ENCODE results near the gene AFP. TPM values are rescaled to one million over a fixed set of nuclear protein-coding genes. Genes with fewer than 3 reads are reported as not detected.

The AFP gene
- total RNA-seq, 1 experiment from 2014 or later, result 4.9 TPM

DNA sequence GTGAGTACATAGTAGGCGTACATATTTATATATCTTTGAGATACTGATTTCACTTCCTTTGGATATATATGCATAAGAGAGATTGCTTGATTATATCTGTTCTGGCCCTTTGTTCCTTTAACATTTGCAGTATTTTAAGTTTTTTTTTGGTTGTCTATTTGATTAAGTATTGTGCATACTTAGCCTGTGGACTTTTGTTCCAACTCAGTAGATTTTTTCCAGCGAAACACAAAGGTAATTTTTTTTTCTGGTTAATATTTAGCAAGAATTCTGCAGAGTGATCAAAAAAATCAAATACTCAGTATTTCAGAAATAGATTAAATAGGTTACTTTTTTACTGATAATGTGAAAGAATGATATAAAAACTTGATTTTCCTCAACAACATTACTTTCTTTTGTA lies 45.3 kb downstream of the AFP start, which contains the start of gene AFM:
Gene AFM, plus strand, starts transcription at position 388 of the 400 bp plus-strand sequence. CDS start 31 bp downstream, outside the sequence.
- H3K27ac Mint-ChIP-seq, result no peak within 1 kb of the TSS
- H3K23me2 ChIP-seq (ENCODE audit: insufficient read length, low read depth, low read length, poor library complexity, severe bottlenecking), result no peaks in the 10 kb centered on the region
- no peak within 1 kb of the TSS for H4K8ac ChIP-seq (replicated peaks; ENCODE audit: insufficient read length, low read depth, low read length)
- no peaks in the 10 kb centered on the region for H3K27me3 Mint-ChIP-seq (ENCODE audit: low read depth)
- peaks cover 0 to 4% (median 0%) of the 10 kb centered on the region in 3 experiments; a peak in 1 of 7 replicates for H3K36me3 Mint-ChIP-seq (ENCODE audit: insufficient read depth in 1 of 3, low read depth in 3 of 3)
- H2BK12ac ChIP-seq (ENCODE audit: insufficient read length, low read depth, low read length), result no peak within 1 kb of the TSS
- no peak for DNase-seq
- H3K4me3 Mint-ChIP-seq, result no peak within 1 kb of the TSS
- no peak within 1 kb of the TSS for H4K5ac ChIP-seq (ENCODE audit: insufficient read length, low read depth, low read length)
- no peak within 1 kb of the TSS for H2BK20ac ChIP-seq (ENCODE audit: low read depth, low read length, poor library complexity, severe bottlenecking)
- H3K79me1 ChIP-seq (ENCODE audit: insufficient read depth, low read depth, low read length, poor library complexity, severe bottlenecking), result no peaks in the 10 kb centered on the region
- peaks cover 0 to 6% of the 10 kb centered on the region in 2 experiments; a peak in 2 of 5 replicates for H3K9me3 Mint-ChIP-seq
- TF ChIP-seq, protein P1, sequence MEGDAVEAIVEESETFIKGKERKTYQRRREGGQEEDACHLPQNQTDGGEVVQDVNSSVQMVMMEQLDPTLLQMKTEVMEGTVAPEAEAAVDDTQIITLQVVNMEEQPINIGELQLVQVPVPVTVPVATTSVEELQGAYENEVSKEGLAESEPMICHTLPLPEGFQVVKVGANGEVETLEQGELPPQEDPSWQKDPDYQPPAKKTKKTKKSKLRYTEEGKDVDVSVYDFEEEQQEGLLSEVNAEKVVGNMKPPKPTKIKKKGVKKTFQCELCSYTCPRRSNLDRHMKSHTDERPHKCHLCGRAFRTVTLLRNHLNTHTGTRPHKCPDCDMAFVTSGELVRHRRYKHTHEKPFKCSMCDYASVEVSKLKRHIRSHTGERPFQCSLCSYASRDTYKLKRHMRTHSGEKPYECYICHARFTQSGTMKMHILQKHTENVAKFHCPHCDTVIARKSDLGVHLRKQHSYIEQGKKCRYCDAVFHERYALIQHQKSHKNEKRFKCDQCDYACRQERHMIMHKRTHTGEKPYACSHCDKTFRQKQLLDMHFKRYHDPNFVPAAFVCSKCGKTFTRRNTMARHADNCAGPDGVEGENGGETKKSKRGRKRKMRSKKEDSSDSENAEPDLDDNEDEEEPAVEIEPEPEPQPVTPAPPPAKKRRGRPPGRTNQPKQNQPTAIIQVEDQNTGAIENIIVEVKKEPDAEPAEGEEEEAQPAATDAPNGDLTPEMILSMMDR (conservative IDR thresholded peaks at IDR 0.05), result no peak
- no peak within 1 kb of the TSS for H3K23ac ChIP-seq (ENCODE audit: insufficient read length, low read depth, low read length)
- no peak within 1 kb of the TSS for H2BK120ac ChIP-seq (ENCODE audit: low read depth, low read length, poor library complexity, severe bottlenecking)
- H3K9me3 ChIP-seq (ENCODE audit: control insufficient read depth, low read depth, low read length), result no peaks in the 10 kb centered on the region
- no peak within 1 kb of the TSS for H3K56ac ChIP-seq (ENCODE audit: insufficient read length, low read depth, low read length)
- H3K27ac ChIP-seq (ENCODE audit: insufficient read length, low read depth, low read length), result no peak within 1 kb of the TSS
- H4K91ac ChIP-seq (ENCODE audit: insufficient read length, low read depth, low read length), result no peak within 1 kb of the TSS
- no peak within 1 kb of the TSS for H2BK5ac ChIP-seq (ENCODE audit: insufficient read length, low read length)
- WGBS (ENCODE audit: extremely low coverage, insufficient read length, low lambda C conversion rate), result no CpG with 5 or more reads among the region's 2 CpGs
- no peak within 1 kb of the TSS for H3K4ac ChIP-seq (ENCODE audit: low read depth, low read length)
- H3K18ac ChIP-seq (ENCODE audit: insufficient read length, low read depth, low read length), result no peak within 1 kb of the TSS
- no peaks in the 10 kb centered on the region for H4K20me1 ChIP-seq (ENCODE audit: control insufficient read depth, insufficient read depth, insufficient read length)
- no peak within 1 kb of the TSS for H2AFZ ChIP-seq (ENCODE audit: low read length)
- no peaks in the 10 kb centered on the region for H3K79me2 ChIP-seq (ENCODE audit: insufficient read depth, low read length)
- H3K27me3 ChIP-seq (ENCODE audit: insufficient read depth, low read length), result no peaks in the 10 kb centered on the region
- H3K14ac ChIP-seq (ENCODE audit: insufficient read depth, low read length), result no peak within 1 kb of the TSS
- H3K4me1 Mint-ChIP-seq, result peaks cover 9% of the 10 kb centered on the region in 2 experiments
- H3K4me2 ChIP-seq (ENCODE audit: insufficient read depth, insufficient read length, low read length), result no peak within 1 kb of the TSS
- H3K4me1 ChIP-seq (ENCODE audit: insufficient read depth, low read length), result peaks cover 4% of the 10 kb centered on the region; the same call in 1 of the 2 replicates
- no peak within 1 kb of the TSS for H2AK5ac ChIP-seq (ENCODE audit: insufficient read length, low read length)
- H2BK15ac ChIP-seq (ENCODE audit: low read depth, low read length), result no peak within 1 kb of the TSS
- H3T11ph ChIP-seq (ENCODE audit: low read length), result no peak within 1 kb of the TSS
- H3K9ac ChIP-seq (ENCODE audit: extremely low read depth, insufficient read length, low read length), result no peak within 1 kb of the TSS
